ENCODE data around the gene MEX3C.

Gene MEX3C

DNA sequence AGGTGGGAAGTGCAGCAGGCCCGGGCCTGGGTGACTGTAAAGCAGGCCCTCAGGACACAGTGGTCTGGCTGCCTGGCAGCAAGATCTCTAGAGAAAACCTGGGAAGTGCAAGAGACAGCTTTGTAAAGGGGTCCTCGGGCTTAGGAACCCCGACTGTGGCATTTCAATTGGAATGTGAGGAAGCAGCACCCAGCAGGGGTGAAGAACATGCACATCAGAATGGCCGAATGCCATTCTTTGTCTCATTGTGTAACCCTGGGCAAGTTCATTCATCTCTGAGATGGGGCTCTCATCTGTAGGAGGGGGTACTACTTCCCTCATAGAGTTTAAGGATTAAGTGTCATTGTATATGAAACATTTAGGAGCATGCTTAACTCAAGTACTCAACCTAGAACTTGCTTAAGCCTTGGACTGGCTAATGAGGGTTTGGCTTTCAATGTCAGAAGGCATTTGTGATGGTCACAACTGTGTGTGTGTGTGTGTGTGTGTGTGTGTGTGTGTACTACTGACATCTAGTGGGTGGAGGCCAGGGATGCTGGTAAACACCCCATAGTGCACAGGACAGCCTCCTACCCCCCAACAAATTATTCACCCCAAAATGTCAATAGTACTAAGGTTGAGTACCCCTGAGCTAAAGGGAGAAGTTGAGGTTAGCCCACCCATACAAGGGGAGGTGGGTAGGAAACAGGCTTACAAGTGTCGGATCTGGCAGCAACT lies 29.3 kb downstream of the MEX3C start:
- H3K9me3 Mint-ChIP-seq: no peaks in the 10 kb centered on the region
- H3K36me3 Mint-ChIP-seq (ENCODE audit: low read depth): peaks cover 13% of the 10 kb centered on the region

DNA sequence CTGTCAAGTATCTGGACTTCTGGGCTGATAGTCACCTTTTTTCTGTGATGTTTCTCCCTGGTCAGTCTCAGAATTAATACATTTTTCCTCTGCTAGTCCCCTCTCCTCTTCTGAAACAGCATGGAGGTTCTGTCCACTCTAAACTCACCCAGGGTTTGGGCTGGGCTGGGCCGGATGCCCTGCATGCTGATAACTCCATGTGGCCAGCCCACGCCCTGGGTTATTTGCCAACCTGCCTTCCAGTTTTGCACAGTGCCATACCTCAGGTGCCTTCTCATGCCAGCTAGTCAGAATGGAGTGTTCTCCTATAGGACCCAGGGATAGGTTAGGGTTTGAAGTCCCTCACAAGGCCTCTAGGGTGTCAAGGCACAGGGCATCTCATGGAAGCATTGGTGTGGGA lies 32.2 kb downstream of the MEX3C start:
- no peak overlapping the region for H3K4me3 Mint-ChIP-seq
- no peaks in the 10 kb centered on the region for H3K4me1 Mint-ChIP-seq
- no peaks in the 10 kb centered on the region for H3K27me3 Mint-ChIP-seq (ENCODE audit: low read depth)
- H3K36me3 Mint-ChIP-seq (ENCODE audit: low read depth): no peaks in the 10 kb centered on the region
- TF ChIP-seq, protein P1, sequence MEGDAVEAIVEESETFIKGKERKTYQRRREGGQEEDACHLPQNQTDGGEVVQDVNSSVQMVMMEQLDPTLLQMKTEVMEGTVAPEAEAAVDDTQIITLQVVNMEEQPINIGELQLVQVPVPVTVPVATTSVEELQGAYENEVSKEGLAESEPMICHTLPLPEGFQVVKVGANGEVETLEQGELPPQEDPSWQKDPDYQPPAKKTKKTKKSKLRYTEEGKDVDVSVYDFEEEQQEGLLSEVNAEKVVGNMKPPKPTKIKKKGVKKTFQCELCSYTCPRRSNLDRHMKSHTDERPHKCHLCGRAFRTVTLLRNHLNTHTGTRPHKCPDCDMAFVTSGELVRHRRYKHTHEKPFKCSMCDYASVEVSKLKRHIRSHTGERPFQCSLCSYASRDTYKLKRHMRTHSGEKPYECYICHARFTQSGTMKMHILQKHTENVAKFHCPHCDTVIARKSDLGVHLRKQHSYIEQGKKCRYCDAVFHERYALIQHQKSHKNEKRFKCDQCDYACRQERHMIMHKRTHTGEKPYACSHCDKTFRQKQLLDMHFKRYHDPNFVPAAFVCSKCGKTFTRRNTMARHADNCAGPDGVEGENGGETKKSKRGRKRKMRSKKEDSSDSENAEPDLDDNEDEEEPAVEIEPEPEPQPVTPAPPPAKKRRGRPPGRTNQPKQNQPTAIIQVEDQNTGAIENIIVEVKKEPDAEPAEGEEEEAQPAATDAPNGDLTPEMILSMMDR (IDR thresholded peaks at IDR 0.05; ENCODE audit: unreplicated experiment in 3 of 3): no peak
- no peak overlapping the region for H3K27ac Mint-ChIP-seq
- H3K9me3 Mint-ChIP-seq: no peaks in the 10 kb centered on the region

More for the DNA sequence above, 29.3 kb downstream of the MEX3C start:
- Mint-ChIP-seq H3K4me3 (no peak overlapping the region), H3K27me3 (ENCODE audit: low read depth) (no peaks in the 10 kb centered on the region), H3K27ac (peak overlapping the region in 1 of 3 experiments; percentile 6), H3K4me1 (no peaks in the 10 kb centered on the region)
- TF ChIP-seq, protein P1 (IDR thresholded peaks at IDR 0.05; ENCODE audit: unreplicated experiment in 3 of 3): no peak

DNA sequence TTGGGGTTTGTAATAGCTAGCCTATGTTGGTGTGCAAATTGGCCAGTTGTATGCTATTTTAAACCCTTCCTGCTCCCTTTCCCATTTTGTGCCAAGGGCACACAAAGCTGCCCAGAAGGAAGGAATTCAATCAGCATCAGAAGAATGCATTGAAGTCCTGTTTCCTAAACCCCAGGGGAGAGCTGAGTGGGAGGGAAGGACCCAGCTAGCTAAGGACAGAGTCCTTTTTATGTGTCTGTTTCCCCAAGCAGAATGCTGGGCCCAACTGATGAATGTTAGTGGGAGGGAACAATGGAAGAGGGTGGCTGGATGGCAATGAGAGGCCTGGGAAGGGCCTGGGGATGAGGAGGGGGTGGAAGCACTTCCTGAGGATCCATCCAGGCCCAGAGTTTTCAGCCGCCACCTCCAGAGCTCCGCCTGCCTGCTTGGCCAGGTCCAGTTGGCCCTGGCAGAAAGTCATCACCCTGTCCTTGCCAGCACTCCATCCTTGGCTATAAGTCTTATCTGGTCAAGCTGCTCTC lies 32.7 kb downstream of the MEX3C start:
- no peaks in the 10 kb centered on the region for H3K27me3 Mint-ChIP-seq (ENCODE audit: low read depth)
- H3K27ac Mint-ChIP-seq: no peak overlapping the region
- no peaks in the 10 kb centered on the region for H3K4me1 Mint-ChIP-seq
- TF ChIP-seq, protein P1 (IDR thresholded peaks at IDR 0.05; ENCODE audit: unreplicated experiment in 3 of 3): no peak
- no peaks in the 10 kb centered on the region for H3K9me3 Mint-ChIP-seq
- no peaks in the 10 kb centered on the region for H3K36me3 Mint-ChIP-seq (ENCODE audit: low read depth)
- H3K4me3 Mint-ChIP-seq: no peak overlapping the region

DNA sequence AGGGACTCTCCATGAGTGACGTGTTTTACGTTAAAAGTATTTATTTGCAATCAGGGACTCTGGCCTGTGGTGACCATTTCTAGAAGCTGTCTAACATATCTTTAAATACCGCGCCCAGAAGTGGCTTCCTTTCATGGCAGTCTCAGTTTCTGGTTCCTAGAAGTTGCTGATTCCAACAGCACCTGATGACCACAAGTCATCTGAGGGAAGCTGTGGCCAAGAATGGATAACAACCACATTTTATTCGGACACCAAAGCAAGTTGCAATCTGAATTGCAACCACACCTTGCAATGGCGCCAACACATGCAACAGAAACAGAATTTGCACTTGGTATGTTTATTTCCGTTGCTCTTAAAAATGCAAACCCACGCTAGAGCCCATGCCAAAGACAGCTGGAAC lies 33.1 kb downstream of the MEX3C start:
- H3K27me3 Mint-ChIP-seq (ENCODE audit: low read depth): no peaks in the 10 kb centered on the region
- TF ChIP-seq, protein P1 (IDR thresholded peaks at IDR 0.05; ENCODE audit: unreplicated experiment in 3 of 3): no peak
- H3K36me3 Mint-ChIP-seq (ENCODE audit: low read depth): no peaks in the 10 kb centered on the region
- H3K9me3 Mint-ChIP-seq: no peaks in the 10 kb centered on the region
- H3K4me1 Mint-ChIP-seq: no peaks in the 10 kb centered on the region
- no peak overlapping the region for H3K27ac Mint-ChIP-seq
- H3K4me3 Mint-ChIP-seq: no peak overlapping the region

DNA sequence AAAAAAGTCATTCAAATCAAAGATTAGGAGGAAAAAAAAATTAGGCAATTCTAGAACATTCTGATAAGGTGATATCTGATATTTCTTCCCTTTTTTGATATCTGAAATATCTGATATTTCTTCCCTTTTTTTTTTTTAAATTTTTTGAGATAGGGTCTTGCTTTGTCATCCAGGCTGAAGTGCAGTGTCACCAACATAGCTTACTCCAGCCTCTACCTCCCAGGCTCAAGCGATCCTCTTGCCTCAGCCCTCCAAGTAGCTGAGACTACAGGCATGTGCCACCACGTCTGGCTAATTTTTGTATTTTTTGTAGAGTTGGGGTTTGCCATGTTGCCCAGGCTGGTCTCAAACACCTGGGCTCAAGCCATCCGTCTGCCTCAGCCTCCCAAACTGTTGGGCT lies 33.9 kb downstream of the MEX3C start:
- Mint-ChIP-seq H3K27me3 (ENCODE audit: low read depth) (no peaks in the 10 kb centered on the region), H3K4me1 (no peaks in the 10 kb centered on the region), H3K9me3 (no peaks in the 10 kb centered on the region), H3K27ac (no peak overlapping the region), H3K36me3 (ENCODE audit: low read depth) (no peaks in the 10 kb centered on the region), H3K4me3 (no peak overlapping the region)
- TF ChIP-seq, protein P1 (IDR thresholded peaks at IDR 0.05; ENCODE audit: unreplicated experiment in 3 of 3): no peak

DNA sequence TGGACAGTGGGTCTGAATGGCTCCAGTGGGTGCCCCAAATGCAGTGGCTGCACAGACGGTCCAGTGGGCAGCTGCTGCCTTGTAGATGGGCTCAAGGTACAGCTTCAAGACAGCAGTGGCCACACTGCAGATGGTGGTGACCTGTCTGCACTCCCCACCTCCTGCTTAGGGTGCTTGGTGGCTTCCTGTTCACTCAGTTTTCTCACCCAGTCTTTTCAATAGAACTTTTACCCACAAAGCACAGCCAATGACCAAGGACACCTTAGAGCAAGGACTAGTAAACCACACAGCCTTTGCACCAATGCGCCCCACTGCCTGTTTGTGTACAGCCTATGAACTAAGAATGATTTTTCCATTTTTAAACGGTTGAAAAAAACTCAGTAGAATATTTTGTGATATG lies 34.9 kb downstream of the MEX3C start:
- Mint-ChIP-seq H3K9me3 (no peaks in the 10 kb centered on the region), H3K36me3 (ENCODE audit: low read depth) (no peaks in the 10 kb centered on the region), H3K4me3 (no peak overlapping the region), H3K27me3 (ENCODE audit: low read depth) (no peaks in the 10 kb centered on the region), H3K27ac (no peak overlapping the region), H3K4me1 (no peaks in the 10 kb centered on the region)
- TF ChIP-seq, protein P1 (IDR thresholded peaks at IDR 0.05; ENCODE audit: unreplicated experiment in 3 of 3): no peak
